Measurements from ENCODE around the gene COX4I1.

GRCh38 chr16:85751698-85752501 lies 47.6 kb upstream of the COX4I1 start:
- TF ChIP-seq CTCF (IDR thresholded peaks at IDR 0.05): no peak
- TF ChIP-seq POLR2AphosphoS5 (IDR thresholded peaks at IDR 0.05; ENCODE audit: insufficient read depth in 1 of 2, low read depth in 1 of 2): no peak
